AG04450 (cell line): ENCODE data around the gene RGS7. TPM values are rescaled to one million over a fixed set of nuclear protein-coding genes. Genes with fewer than 3 reads are reported as not detected.
"Not testable (repeated sequence)": the region's sequence is repeated elsewhere in the genome, so short reads cannot be mapped to it uniquely, and the experiment has no call there.

ENCODE experiments used
- CTCF ChIA-PET: fragments of 300-600, 350-600 bp; formaldehyde crosslinking; extraction: SDS; loops from one replicate; lab custom pipeline; 2022; ENCODE audit warnings: antibody characterized with exemption, inconsistent platforms; lab: Charles Lee
- POLR2A ChIA-PET: fragments of 350-600 bp; formaldehyde crosslinking; extraction: SDS; loops from one replicate; lab custom pipeline; 2021; ENCODE audit warnings: antibody characterized with exemption, inconsistent platforms; lab: Yijun Ruan, JAX
- DNase-seq: peaks from one replicate; pipeline ENCODE4 v3.0.0-alpha.2; 2011; ENCODE audit warnings: low read depth, low spot score
- H3K27ac ChIP-seq: one replicate; pipeline ENCODE4 v1.5.1; 2012; ENCODE audit warnings: low read depth, low read length, control low read depth
- H3K27me3 ChIP-seq: one replicate; pipeline ENCODE4 v1.6.0; 2012; ENCODE audit warnings: low read length; ENCODE audit not compliant: control insufficient read depth, insufficient read depth
- H3K4me3 ChIP-seq: 2 replicates; pipeline ENCODE4 v1.5.1; 2011; ENCODE audit warnings: mild to moderate bottlenecking, low read depth, low read length, control low read depth
- H3K9me3 ChIP-seq: 2 replicates; pipeline ENCODE4 v1.5.1; 2012; ENCODE audit warnings: low read length; ENCODE audit not compliant: control insufficient read depth, insufficient read depth
- CTCF ChIP-seq: IDR thresholded peaks from 2 replicates; pipeline ENCODE4 v1.5.1; 2011; ENCODE audit warnings: low read depth, low read length, control low read depth, inconsistent platforms
- polyA plus RNA-seq: library from polyadenylated mRNA; depleted of rRNA; stranded (reverse); fragments of >200 nt; gene quantifications from 2 replicates; pipeline ENCODE4 v1.2.3, GENCODE V29; 2011

RGS7 gene
- polyA plus RNA-seq, 1 experiment, result 0.29 TPM

- Histone ChIP-seq H3K4me3 (no peak overlapping the region), H3K9me3 (peaks cover 16% of the 10 kb centered on the region), H3K27me3 (no peaks in the 10 kb centered on the region), H3K27ac (no peak overlapping the region)
- ChIA-PET CTCF (no interaction called here), POLR2A (no interaction called here)
- TF ChIP-seq CTCF, result no peak
- no peak for DNase-seq
Measured at GRCh38 chr1:241229216-241229615, 127.8 kb downstream of the RGS7 start.

GRCh38 chr1:241228339-241228738 is 128.7 kb downstream of the RGS7 start:
- ChIA-PET CTCF (no interaction called here), POLR2A (no interaction called here)
- TF ChIP-seq CTCF, result no peak
- no peak overlapping the region for H3K27ac ChIP-seq
- no peak overlapping the region for H3K4me3 ChIP-seq
- DNase-seq, result no peak
- peaks cover 15% of the 10 kb centered on the region for H3K9me3 ChIP-seq
- H3K27me3 ChIP-seq, result no peaks in the 10 kb centered on the region

DNA sequence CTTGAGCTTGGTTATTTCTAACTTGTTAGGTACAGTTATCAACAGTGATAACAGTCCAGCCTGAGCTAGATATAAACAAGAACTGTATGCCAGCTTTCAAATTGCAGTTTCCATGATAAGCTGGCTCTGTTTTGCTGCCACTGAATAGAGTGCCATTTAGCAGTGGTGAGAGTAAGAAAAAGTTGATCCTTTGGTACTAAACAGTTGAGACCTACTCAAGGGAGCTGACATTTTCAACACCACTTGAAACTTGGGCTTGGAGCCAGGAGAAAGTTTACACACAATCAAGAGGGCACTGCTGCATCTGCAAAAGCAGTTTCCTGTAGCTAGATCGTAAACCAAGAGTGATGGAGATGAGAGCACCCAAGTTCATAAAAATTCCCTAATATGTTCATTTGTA is 131.3 kb downstream of the RGS7 start:
- H3K27me3 ChIP-seq, result no peaks in the 10 kb centered on the region
- no peak for DNase-seq
- POLR2A ChIA-PET, result no interaction called here
- CTCF ChIA-PET, result no interaction called here
- H3K4me3 ChIP-seq, result no peak overlapping the region
- H3K9me3 ChIP-seq, result peaks cover 15% of the 10 kb centered on the region
- TF ChIP-seq CTCF, result no peak
- no peak overlapping the region for H3K27ac ChIP-seq

GRCh38 chr1:241224189-241224588 is 132.8 kb downstream of the RGS7 start:
- DNase-seq, H3K27ac ChIP-seq, H3K4me3 ChIP-seq, POLR2A ChIA-PET, CTCF ChIA-PET, H3K27me3 ChIP-seq: not testable (repeated sequence)
- H3K9me3 ChIP-seq, result peaks cover 11% of the 10 kb centered on the region

DNA sequence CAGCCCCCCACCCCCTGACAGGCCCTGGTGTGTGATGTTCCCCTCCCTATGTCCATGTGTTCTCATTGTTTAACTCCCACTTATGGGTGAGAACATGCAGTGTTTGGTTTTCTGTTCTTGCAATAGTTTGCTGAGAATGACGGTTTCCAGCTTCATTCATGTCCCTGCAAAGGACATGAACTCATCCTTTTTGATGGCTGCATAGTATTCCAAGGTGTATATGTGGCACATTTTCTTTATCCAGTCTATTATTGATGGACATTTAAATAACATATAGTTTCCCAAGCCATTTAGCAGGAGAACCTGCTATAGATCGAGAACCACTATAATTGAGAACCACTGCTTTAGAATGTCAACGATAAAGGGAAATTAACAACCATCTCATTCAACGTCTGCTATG is 134.2 kb downstream of the RGS7 start:
- POLR2A ChIA-PET, H3K9me3 ChIP-seq, CTCF ChIA-PET, H3K27ac ChIP-seq, DNase-seq, H3K4me3 ChIP-seq, H3K27me3 ChIP-seq: not testable (repeated sequence)

- POLR2A ChIA-PET, result no interaction called here
- Histone ChIP-seq H3K27me3 (no peaks in the 10 kb centered on the region), H3K4me3 (no peak overlapping the region)
Measured at GRCh38 chr1:241221319-241221718, 135.7 kb downstream of the RGS7 start.

DNA sequence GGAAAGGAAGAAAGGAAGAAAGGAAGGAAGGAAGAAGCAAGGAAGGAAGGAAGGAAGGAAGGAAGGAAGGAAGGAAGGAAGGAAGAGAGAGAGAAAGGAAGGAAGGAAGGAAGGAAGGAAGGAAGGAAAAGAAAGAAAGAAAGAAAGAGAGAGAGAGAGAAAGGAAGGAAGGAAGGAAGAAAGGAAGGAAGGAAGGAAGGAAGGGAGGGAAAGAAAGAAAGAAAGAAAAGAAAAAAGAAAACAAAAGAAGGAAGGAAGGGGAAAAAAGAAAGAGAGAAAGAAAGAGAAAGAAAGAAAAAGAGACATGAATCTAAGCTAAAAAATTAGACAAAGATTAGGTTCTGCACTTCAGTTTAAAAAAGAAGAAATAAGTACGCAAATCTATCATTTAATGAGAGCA is 136.1 kb downstream of the RGS7 start:
- DNase-seq, CTCF ChIA-PET, POLR2A ChIA-PET, H3K9me3 ChIP-seq, H3K27me3 ChIP-seq, H3K4me3 ChIP-seq, H3K27ac ChIP-seq: not testable (repeated sequence)

More at GRCh38 chr1:241221319-241221718, 135.7 kb downstream of the RGS7 start:
- DNase-seq, result no peak
- Histone ChIP-seq H3K27ac (no peak overlapping the region), H3K9me3 (peaks cover 8% of the 10 kb centered on the region; the same call in 1 of the 2 replicates)
- CTCF ChIA-PET, result no interaction called here
- TF ChIP-seq CTCF, result no peak
